ENCODE data around the gene HOXC12.

DNA sequence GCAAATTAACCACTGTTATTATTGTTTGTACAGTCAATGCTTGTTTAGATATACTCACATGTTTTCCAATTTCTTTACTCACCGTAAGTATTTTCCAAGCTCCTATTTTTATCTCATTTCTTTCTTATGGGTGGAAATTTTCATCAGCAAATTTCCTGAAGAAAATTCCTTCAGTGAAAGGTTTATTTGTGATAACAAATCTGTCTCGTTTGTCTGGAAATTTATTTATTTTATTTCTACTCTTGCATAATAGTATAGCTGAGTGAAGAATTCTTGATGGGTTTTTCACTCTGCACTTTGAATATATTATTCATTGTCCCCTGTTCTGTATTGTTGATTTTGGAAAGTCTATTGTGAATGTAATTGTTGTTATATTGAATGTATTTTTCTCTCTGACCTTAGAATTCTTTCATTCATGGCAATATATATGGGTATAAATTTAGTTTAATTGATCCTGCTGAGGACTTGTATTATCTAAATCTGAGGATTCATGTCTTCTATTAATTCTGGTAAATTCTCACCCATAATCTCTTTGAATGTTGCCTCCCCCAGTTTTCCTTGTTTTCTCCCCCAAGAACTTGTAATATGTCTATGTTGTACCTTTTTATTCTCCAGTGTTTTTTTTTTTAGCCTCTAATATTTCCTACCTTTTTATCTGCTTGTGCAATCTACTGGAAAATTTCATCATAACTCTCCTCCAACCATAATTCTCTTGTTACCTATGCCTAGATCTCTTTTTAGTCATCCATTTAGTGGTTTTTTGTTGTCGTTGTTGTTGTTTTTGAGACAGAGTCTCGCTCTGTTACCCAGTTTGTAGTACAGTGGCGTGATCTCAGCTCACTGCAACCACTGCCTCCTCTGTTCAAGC, 37.7 kb upstream of the HOXC12 start:
- no peak for TF ChIP-seq CTCF (IDR thresholded peaks at IDR 0.05)
- TF ChIP-seq POLR2A (IDR thresholded peaks at IDR 0.05): no peak
